Thoracic aorta (tissue), 2 donors: Measurements from ENCODE around the gene CLDN10. TPM values are rescaled to one million over a fixed set of nuclear protein-coding genes. Genes with fewer than 3 reads are reported as not detected.

Experiments used
- ATAC-seq: fragments of 150-250 bp; one replicate; pipeline ENCODE4 v1.8.0; 2017; ENCODE audit warnings: low read depth; ENCODE audit not compliant: insufficient number of reproducible peaks, low FRiP score
- DNase-seq: peaks from one replicate; pipeline ENCODE4 v3.0.0-alpha.2; 2020; ENCODE audit warnings: low spot score
- H3K27ac ChIP-seq, 2 donors: fragments of 200-600 bp; sonication (generic); 1 replicate in 1 of 2; 2 replicates in 1 of 2; pipeline ENCODE4 v1.5.1; 2016; ENCODE audit warnings: mild to moderate bottlenecking in 2 of 2, moderate library complexity in 2 of 2
- H3K27me3 ChIP-seq: fragments of 200-600 bp; sonication (generic); replicated peaks from 2 replicates; pipeline ENCODE4 v1.6.0; 2016; ENCODE audit warnings: mild to moderate bottlenecking; ENCODE audit not compliant: insufficient read depth
- H3K36me3 ChIP-seq: fragments of 200-600 bp; sonication (generic); one replicate; pipeline ENCODE4 v1.5.1; 2016
- H3K4me1 ChIP-seq, 2 donors: fragments of 200-600 bp; sonication (generic); 1 replicate in 1 of 2; 2 replicates in 1 of 2; pipeline versions ENCODE4 v1.5.1 to v1.6.0; 2016; ENCODE audit warnings: low read depth in 2 of 2, mild to moderate bottlenecking in 1 of 2; ENCODE audit not compliant: control insufficient read depth in 1 of 2
- H3K4me3 ChIP-seq: fragments of 200-600 bp; sonication (generic); 2 replicates; pipeline ENCODE4 v1.5.1; 2016; ENCODE audit warnings: mild to moderate bottlenecking
- H3K9me3 ChIP-seq: fragments of 200-600 bp; sonication (generic); 2 replicates; pipeline ENCODE4 v1.5.1; 2016
- total RNA-seq, 2 donors: library from RNA; depleted of rRNA; stranded (reverse); fragments of >200 nt; gene quantifications; one replicate each; pipeline versions ENCODE4 v1.1.0 to v1.2.3, GENCODE V29; 2016
- TF ChIP-seq, protein P1 (sequence below): fragments of 200-600 bp; sonication (generic); IDR thresholded peaks from one replicate; pipeline ENCODE4 v1.5.1; 2019; ENCODE audit warnings: antibody characterized with exemption

CLDN10 gene
- total RNA-seq, 2 donors from 2014 or later = not detected

GRCh38 chr13:95552208-95552538 is 347 bp upstream of the CLDN10 start:
- Histone ChIP-seq H3K9me3 (no peaks in the 10 kb centered on the region), H3K27ac (no peak overlapping the region), H3K4me1 (peaks cover 3 to 11% of the 10 kb centered on the region in 2 donors), H3K4me3 (peak overlapping the region; percentile 28), H3K36me3 (no peaks in the 10 kb centered on the region), H3K27me3 (peaks cover 7% of the 10 kb centered on the region)
- TF ChIP-seq, protein P1, sequence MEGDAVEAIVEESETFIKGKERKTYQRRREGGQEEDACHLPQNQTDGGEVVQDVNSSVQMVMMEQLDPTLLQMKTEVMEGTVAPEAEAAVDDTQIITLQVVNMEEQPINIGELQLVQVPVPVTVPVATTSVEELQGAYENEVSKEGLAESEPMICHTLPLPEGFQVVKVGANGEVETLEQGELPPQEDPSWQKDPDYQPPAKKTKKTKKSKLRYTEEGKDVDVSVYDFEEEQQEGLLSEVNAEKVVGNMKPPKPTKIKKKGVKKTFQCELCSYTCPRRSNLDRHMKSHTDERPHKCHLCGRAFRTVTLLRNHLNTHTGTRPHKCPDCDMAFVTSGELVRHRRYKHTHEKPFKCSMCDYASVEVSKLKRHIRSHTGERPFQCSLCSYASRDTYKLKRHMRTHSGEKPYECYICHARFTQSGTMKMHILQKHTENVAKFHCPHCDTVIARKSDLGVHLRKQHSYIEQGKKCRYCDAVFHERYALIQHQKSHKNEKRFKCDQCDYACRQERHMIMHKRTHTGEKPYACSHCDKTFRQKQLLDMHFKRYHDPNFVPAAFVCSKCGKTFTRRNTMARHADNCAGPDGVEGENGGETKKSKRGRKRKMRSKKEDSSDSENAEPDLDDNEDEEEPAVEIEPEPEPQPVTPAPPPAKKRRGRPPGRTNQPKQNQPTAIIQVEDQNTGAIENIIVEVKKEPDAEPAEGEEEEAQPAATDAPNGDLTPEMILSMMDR = no peak
- ATAC-seq = no peak
- DNase-seq = no peak

- no peak for ATAC-seq
- H3K27ac ChIP-seq = no peak overlapping the region
- DNase-seq = no peak
- H3K27me3 ChIP-seq = peaks cover 6% of the 10 kb centered on the region
- no peaks in the 10 kb centered on the region for H3K9me3 ChIP-seq
- TF ChIP-seq, protein P1 = no peak
- H3K4me3 ChIP-seq = peak overlapping the region; percentile 28
- H3K36me3 ChIP-seq = no peaks in the 10 kb centered on the region
- peaks cover 3 to 11% of the 10 kb centered on the region in 2 donors for H3K4me1 ChIP-seq
These were observed 1.3 kb downstream of the CLDN10 start for GRCh38 chr13:95553581-95554385.

GRCh38 chr13:95557013-95557412 is 4.5 kb downstream of the CLDN10 start:
- no peaks in the 10 kb centered on the region for H3K27me3 ChIP-seq
- TF ChIP-seq, protein P1 = no peak
- no peak overlapping the region for H3K4me3 ChIP-seq
- DNase-seq (no peak), ATAC-seq (no peak)
- H3K27ac ChIP-seq = no peak overlapping the region
- peaks cover 3 to 11% of the 10 kb centered on the region in 2 donors for H3K4me1 ChIP-seq
- H3K36me3 ChIP-seq = no peaks in the 10 kb centered on the region
- H3K9me3 ChIP-seq = no peaks in the 10 kb centered on the region

DNA sequence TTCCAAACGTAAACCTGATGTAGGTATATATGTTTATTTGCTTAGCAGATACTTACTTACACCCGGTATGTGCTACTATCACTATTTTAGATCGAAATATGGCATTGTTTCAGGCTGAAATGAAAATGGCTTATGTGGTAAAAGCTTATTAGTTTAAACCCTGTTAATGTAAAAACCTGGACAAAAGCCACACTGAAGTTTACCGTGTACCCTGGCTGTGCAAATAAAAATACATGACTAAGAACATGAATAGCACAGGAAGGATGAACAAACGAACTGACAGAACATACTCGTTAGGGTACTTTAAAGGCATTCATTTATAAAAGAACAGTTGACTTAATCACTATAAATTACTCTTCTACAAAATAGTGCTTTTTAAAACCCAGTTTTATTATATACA is 6.6 kb downstream of the CLDN10 start:
- no peaks in the 10 kb centered on the region for H3K9me3 ChIP-seq
- H3K27me3 ChIP-seq = no peaks in the 10 kb centered on the region
- TF ChIP-seq, protein P1 = no peak
- H3K27ac ChIP-seq = no peak overlapping the region
- DNase-seq (no peak), ATAC-seq (no peak)
- no peaks in the 10 kb centered on the region for H3K36me3 ChIP-seq
- no peak overlapping the region for H3K4me3 ChIP-seq
- no peaks in the 10 kb centered on the region for H3K4me1 ChIP-seq

DNA sequence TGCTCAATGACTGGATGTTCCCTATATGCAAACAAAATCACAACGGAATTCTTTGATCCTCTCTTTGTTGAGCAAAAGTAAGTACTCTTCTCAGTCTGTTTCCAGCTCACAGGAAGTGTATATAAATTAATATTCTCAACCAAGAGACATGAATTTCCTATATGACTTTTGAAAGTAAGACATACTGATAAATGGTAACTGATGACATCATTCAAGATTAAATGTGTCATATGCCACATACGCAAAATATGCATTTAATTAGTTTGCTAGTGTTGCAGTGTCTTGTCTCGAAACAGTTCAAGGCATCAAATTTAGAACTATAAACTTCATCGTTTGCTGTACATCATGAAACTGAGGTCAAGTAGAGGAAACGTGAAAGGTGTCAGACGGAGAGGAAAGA is 7.9 kb downstream of the CLDN10 start:
- TF ChIP-seq, protein P1 = no peak
- H3K9me3 ChIP-seq = no peaks in the 10 kb centered on the region
- H3K27ac ChIP-seq = no peak overlapping the region
- no peak overlapping the region for H3K4me3 ChIP-seq
- no peak for DNase-seq
- no peak for ATAC-seq
- H3K36me3 ChIP-seq = no peaks in the 10 kb centered on the region
- no peaks in the 10 kb centered on the region for H3K4me1 ChIP-seq
- no peaks in the 10 kb centered on the region for H3K27me3 ChIP-seq
